Naive B cell (primary cell): ENCODE data around the gene HAPSTR1. TPM values are rescaled to one million over a fixed set of nuclear protein-coding genes. Genes with fewer than 3 reads are reported as not detected.

ENCODE experiments used
- ATAC-seq, 2 donors: fragments of 150-1000 bp; cut with Tn5 transposase; 2 replicates each; pipeline ENCODE4 v1.10.0; 2021; ENCODE audit warnings: low read depth in 2 of 2, mild to moderate bottlenecking in 2 of 2, moderate library complexity in 2 of 2
- DNase-seq: peaks from one replicate; pipeline ENCODE4 v3.0.0; 2022
- H3K27ac Mint-ChIP-seq, 6 donors: one replicate each; pipeline ENCODE4 v1.8.0; 2020 to 2022; ENCODE audit warnings: mild to moderate bottlenecking in 6 of 6, mixed read lengths in 6 of 6, moderate library complexity in 5 of 6, inconsistent platforms in 2 of 6
- H3K27me3 Mint-ChIP-seq, 3 donors: one replicate each; pipeline ENCODE4 v1.8.0; 2021 to 2022; ENCODE audit warnings: mixed read lengths in 3 of 3, mild to moderate bottlenecking in 1 of 3
- H3K36me3 Mint-ChIP-seq, 2 donors: one replicate each; pipeline ENCODE4 v1.8.0; 2020 to 2022; ENCODE audit warnings: mixed read lengths in 2 of 2, inconsistent platforms in 1 of 2, mild to moderate bottlenecking in 1 of 2
- H3K4me1 Mint-ChIP-seq, 3 donors: one replicate each; pipeline ENCODE4 v1.8.0; 2020 to 2022; ENCODE audit warnings: mixed read lengths in 3 of 3, inconsistent platforms in 1 of 3, mild to moderate bottlenecking in 1 of 3, moderate library complexity in 1 of 3
- H3K4me3 Mint-ChIP-seq, 8 donors: one replicate each; pipeline ENCODE4 v1.8.0; 2020 to 2022; ENCODE audit warnings: mild to moderate bottlenecking in 8 of 8, mixed read lengths in 8 of 8, moderate library complexity in 8 of 8, inconsistent platforms in 2 of 8
- H3K9me3 Mint-ChIP-seq, 7 donors: one replicate each; pipeline ENCODE4 v1.8.0; 2020 to 2022; ENCODE audit warnings: mixed read lengths in 7 of 7, mild to moderate bottlenecking in 5 of 7, inconsistent platforms in 2 of 7, moderate library complexity in 1 of 7
- polyA plus RNA-seq, 6 donors: library from polyadenylated mRNA; unstranded; fragments of 300-500 nt; fragmentation: Illumina TruSeq; gene quantifications; one replicate each; pipeline ENCODE4 v1.2.3, GENCODE V29; 2021; ENCODE audit warnings: low read depth in 6 of 6

Gene HAPSTR1
- polyA plus RNA-seq, 6 donors from 2014 or later, result 10.1 to 24.8 (median 14.5) TPM

DNA sequence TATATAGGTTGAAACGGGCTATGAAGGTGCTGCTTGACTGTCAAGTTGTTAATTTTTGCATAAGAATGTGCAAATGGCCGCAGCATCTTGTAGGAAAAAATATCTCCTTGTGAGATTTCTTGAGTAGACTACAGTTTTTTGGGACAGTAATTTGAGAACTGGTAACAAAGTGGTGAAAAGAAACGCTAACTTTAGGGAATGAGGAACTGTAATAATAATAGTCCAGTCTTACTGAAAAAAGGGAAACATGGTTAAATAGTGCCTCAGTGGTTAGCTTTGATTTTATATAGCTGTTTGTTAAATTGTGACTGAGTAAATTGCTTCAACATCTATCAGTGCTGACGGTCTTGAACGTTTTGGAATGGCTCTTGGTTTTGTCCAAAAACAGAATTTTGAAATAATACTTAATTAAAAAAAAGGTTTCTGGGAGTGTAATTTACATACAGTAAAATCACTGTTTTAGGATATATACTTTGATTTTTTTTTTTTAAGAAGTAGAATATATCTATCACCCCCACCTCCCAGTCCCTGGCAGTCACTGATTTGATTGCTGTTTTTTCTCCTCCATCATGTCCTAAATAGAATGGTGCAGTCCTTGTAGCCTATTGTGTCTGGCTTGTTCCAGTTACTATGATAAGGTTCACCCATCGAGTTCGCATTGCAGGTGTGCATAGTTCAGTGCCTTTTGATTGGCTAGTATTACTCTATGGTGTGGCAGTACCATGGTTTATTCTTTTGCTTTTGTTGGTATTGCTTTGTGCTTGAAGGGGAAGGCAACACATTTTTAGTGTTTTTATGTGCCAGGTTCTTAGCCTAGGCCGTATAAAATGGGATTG is 2.8 kb downstream of the HAPSTR1 start:
- no peak for DNase-seq
- H3K27me3 Mint-ChIP-seq, result no peaks in the 10 kb centered on the region
- H3K27ac Mint-ChIP-seq, result peak overlapping the region in 5 of 6 donors; percentile 38 to 99 (median 99)
- H3K4me3 Mint-ChIP-seq, result peak overlapping the region; percentile 93 to 100 (median 98)
- H3K4me1 Mint-ChIP-seq, result peaks cover 50 to 67% (median 63%) of the 10 kb centered on the region in 3 donors
- peaks cover 7 to 8% of the 10 kb centered on the region in 2 donors for H3K36me3 Mint-ChIP-seq
- no peaks in the 10 kb centered on the region for H3K9me3 Mint-ChIP-seq
- ATAC-seq, result no peak

DNA sequence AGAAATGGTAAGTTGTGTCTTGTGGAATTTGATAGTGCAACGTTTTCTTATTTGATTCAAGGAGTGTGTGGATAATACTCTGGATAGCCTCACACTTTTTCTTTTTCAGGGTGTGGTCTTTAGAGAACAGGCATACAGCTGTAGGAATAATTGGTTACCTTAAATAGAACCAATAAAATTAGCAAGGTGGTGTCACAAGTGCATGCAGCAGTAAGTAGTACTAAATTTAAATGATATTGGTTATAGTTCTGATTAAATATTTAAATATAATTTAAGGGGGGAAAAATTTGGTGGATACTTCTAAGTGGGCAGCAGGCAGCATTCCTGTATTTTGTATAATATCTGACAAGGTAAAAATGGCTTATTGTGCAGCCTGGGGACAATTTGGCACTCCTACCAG is 3.7 kb downstream of the HAPSTR1 start:
- no peak for DNase-seq
- peaks cover 7 to 8% of the 10 kb centered on the region in 2 donors for H3K36me3 Mint-ChIP-seq
- H3K4me1 Mint-ChIP-seq, result peaks cover 53 to 71% (median 66%) of the 10 kb centered on the region in 3 donors
- no peaks in the 10 kb centered on the region for H3K9me3 Mint-ChIP-seq
- peak overlapping the region in 1 of 6 donors; percentile 97 for H3K27ac Mint-ChIP-seq
- H3K4me3 Mint-ChIP-seq, result peak overlapping the region in 6 of 8 donors; percentile 43 to 100 (median 96)
- ATAC-seq, result no peak
- no peaks in the 10 kb centered on the region for H3K27me3 Mint-ChIP-seq

DNA sequence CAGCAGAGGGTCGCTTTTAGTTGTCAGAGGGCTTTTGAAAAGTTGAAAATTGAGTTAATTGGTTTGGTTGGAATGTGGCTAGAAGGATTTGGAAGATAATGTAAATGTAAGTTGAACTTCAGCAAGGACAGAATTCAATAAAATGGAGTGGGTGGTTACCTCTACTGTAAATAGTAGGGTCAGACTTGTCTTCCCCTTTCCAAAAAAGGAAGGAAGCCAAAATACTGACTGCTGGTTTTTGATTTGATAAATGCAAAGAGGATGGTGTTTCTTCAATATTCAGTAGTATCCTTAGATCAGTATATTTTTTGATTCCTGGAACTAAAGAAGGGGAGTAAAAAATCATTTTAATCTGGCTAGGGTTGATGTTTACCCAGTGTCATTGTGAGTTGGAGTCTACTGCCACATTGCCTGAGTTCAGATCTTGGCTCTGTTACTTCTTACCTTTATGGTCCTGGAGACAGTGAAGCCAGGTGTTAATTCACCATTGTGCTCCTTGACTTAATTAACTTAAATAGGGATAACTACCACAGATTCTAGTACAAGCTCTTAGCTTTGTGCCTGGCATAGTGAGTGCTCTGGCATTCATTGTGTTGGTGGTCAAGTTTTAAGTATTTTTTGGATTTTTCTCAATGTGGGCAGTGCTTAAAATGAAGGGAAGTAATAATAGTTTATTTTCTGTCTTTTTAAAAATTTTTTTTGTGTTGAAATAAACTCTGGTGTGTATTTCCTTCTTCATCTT is 4.4 kb downstream of the HAPSTR1 start:
- no peak for DNase-seq
- no peaks in the 10 kb centered on the region for H3K9me3 Mint-ChIP-seq
- H3K4me1 Mint-ChIP-seq, result peaks cover 58 to 77% (median 73%) of the 10 kb centered on the region in 3 donors
- H3K36me3 Mint-ChIP-seq, result peaks cover 7 to 8% of the 10 kb centered on the region in 2 donors
- H3K27ac Mint-ChIP-seq, result peak overlapping the region in 5 of 6 donors; percentile 22 to 90 (median 67)
- no peaks in the 10 kb centered on the region for H3K27me3 Mint-ChIP-seq
- no peak for ATAC-seq
- peak overlapping the region; percentile 37 to 100 (median 86) for H3K4me3 Mint-ChIP-seq

DNA sequence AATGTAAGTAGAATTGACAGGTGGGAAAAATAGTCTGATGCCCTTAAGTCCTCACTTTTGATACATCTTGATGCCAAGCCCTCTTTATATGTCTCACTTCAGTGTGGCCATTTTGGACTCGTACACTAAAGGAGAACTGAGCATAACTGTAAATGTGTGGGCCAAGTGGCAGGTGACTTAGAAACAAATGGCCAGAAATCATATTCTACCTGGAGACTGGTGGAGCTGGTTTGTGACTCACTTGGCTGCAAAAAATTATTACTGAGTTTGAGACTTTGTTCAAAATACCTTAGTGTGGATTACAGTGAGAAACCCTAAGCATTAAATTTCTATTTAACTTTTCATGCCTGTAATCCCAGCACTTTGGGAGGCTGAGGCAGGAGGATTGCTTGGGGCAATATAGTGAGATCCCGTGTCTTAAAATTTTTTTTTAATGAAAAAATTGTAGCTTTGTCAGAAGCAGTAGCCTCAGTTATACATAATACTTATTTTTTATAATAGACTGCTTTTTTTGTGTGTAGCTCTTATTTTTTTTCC is 5.0 kb downstream of the HAPSTR1 start:
- ATAC-seq (no peak), DNase-seq (no peak)
- H3K27me3 Mint-ChIP-seq, result no peaks in the 10 kb centered on the region
- peaks cover 7 to 8% of the 10 kb centered on the region in 2 donors for H3K36me3 Mint-ChIP-seq
- H3K27ac Mint-ChIP-seq, result peak overlapping the region in 4 of 6 donors; percentile 38 to 80 (median 48)
- H3K4me1 Mint-ChIP-seq, result peaks cover 61 to 84% (median 79%) of the 10 kb centered on the region in 3 donors
- no peaks in the 10 kb centered on the region for H3K9me3 Mint-ChIP-seq
- peak overlapping the region in 6 of 8 donors; percentile 5 to 100 (median 80) for H3K4me3 Mint-ChIP-seq

DNA sequence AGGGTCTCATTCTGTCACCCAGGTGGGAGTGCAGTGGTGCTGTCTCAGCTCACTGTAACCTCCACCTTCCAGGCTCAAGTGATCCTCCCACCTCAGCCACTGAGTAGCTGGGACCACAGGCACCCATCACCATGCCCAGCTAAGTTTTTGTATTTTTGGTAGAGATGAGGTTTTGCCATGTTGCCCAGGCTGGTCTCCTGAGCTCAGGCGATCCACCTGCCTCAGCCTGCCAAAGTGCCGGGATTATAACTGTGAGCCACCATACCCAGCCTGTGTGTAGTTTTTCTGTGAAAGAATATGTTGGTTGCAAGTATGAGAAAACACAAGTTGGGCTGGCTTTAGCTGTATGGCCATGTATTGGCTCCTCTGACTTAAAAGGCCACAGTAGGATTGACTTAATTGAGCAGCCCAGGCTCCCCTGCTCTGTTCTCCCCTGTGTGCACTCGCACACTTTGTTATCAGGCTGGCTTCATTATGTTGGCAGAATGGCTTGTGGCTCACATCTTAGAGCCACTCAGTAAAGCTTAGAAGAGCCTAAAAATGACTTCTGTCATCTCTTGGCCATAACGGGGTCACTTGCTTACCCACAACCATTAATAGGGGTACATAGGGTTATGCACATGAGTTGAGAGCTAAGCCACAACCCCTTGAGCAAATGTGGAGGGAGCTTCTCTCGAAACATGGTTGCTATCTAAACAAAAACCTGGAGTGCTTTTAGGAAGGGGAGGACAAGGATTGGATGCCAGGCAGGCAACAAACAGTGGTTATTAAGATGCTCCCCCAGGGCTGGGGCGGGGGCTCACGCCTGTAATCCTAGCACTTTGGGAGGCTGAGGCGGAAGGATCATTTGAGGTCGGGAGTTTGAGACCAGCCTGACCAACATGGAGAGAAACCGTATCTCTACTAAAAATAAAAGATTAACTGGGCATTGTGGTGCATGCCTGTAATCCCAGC is 6.1 kb downstream of the HAPSTR1 start:
- H3K36me3 Mint-ChIP-seq, result peaks cover 6 to 7% of the 10 kb centered on the region in 2 donors

DNA sequence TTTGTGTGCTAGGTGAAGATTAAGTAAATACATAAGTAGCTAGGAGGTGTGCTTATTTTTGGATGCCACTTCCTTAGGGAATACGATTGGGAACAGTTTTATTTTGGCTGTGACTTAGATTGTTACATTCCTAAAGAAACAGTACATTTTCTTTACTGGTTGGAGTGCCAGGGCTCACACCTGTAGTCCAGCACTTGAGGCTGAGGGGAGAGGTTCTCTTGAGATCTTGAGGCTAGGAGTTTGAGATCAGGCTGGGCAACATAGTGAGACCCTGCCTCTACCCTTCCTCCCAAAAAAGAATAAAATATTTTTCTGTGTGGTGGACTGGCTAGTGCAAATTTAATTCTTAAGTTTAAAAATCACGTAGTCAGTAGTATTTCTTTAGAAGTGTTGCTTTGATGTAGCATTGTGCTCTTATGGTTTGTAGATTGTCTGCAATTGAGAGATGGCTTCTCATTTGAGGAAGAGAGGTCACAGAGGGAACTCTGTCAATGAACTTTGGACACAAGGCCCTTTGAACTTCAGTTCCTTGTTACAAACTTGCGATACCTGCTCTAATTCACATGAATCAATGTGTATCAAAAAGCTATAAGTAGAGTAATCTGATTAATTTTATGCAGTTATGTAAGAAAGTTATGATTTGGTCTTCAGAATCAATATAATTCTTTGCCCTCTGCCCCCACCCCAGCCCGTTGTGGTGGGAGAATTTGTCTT is 7.1 kb downstream of the HAPSTR1 start:
- DNase-seq (no peak), ATAC-seq (no peak)
- H3K36me3 Mint-ChIP-seq, result peaks cover 4 to 11% of the 10 kb centered on the region in 2 donors

More for the DNA sequence above, 6.1 kb downstream of the HAPSTR1 start:
- Mint-ChIP-seq H3K4me1 (peaks cover 67 to 95% (median 89%) of the 10 kb centered on the region in 3 donors), H3K9me3 (no peaks in the 10 kb centered on the region), H3K27ac (peak overlapping the region; percentile 44 to 91 (median 83)), H3K27me3 (no peaks in the 10 kb centered on the region), H3K4me3 (peak overlapping the region in 4 of 8 donors; percentile 53 to 79 (median 70))
- DNase-seq (no peak), ATAC-seq (no peak)

DNA sequence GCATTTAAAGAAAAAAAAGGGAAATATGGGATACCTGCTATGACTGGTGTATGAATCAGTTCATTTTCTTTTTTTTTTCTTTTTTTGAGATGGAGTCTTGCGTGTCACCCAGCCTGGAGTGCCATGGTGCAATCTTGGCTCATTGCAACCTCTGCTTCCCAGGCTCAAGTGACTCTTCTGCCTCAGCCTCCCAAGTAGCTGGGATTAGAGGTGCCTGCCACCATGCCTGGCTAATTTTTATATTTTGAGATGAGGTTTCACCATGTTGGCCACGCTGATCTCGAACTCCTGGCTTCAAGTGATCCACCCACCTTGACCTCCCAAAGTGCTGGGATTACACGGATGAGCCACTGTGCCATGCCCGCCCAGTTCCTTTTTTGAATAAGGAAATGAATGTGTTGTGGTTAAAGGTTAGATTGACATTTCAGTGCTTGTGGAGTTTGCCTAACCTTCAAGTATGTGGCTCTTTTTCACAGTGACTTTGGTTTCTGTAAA is 7.7 kb downstream of the HAPSTR1 start:
- DNase-seq (peak; percentile 35), ATAC-seq (peak; percentile 34 to 39)
- peaks cover 65 to 94% (median 87%) of the 10 kb centered on the region in 3 donors for H3K4me1 Mint-ChIP-seq
- H3K36me3 Mint-ChIP-seq, result peaks cover 9 to 14% of the 10 kb centered on the region in 2 donors
- H3K27me3 Mint-ChIP-seq, result no peaks in the 10 kb centered on the region
- no peaks in the 10 kb centered on the region for H3K9me3 Mint-ChIP-seq
- peak overlapping the region; percentile 37 to 96 (median 88) for H3K27ac Mint-ChIP-seq
- peak overlapping the region; percentile 41 to 86 (median 78) for H3K4me3 Mint-ChIP-seq

More for the DNA sequence above, 7.1 kb downstream of the HAPSTR1 start:
- Mint-ChIP-seq H3K27me3 (no peaks in the 10 kb centered on the region), H3K27ac (peak overlapping the region in 5 of 6 donors; percentile 37 to 96 (median 85)), H3K4me3 (peak overlapping the region in 7 of 8 donors; percentile 16 to 84 (median 67)), H3K9me3 (no peaks in the 10 kb centered on the region), H3K4me1 (peaks cover 66 to 95% (median 87%) of the 10 kb centered on the region in 3 donors)

DNA sequence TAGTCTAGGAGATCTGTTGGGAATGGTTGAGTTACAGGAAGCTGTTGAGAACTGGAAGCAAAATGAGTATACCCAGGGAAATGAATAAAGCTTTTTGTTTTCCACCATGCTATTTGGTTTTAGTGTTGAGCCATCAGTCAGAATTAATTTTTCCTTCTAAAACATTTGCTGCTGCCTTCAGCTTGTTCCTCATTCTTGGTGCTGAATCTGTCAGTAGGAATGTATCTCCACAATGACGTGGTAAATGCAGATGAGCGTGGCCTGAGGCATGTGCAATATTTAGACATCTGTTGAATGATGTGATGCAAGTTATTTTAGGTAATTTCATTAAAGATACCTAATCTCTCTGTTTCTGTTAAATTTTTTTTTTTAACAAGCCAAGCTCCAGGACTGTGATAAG is 10.9 kb downstream of the HAPSTR1 start:
- DNase-seq, result peak; percentile 49
- Mint-ChIP-seq H3K4me3 (peak overlapping the region in 4 of 8 donors; percentile 1 to 67 (median 13)), H3K4me1 (peaks cover 65 to 91% (median 87%) of the 10 kb centered on the region in 3 donors), H3K9me3 (no peaks in the 10 kb centered on the region), H3K27me3 (no peaks in the 10 kb centered on the region), H3K27ac (peak overlapping the region; percentile 5 to 85 (median 68)), H3K36me3 (peaks cover 17 to 25% of the 10 kb centered on the region in 2 donors)
- ATAC-seq, result peak; percentile 48 to 63

- DNase-seq (no peak), ATAC-seq (no peak)
- H3K36me3 Mint-ChIP-seq, result peaks cover 23 to 29% of the 10 kb centered on the region in 2 donors
- peak overlapping the region in 4 of 8 donors; percentile 3 to 63 (median 22) for H3K4me3 Mint-ChIP-seq
- H3K27me3 Mint-ChIP-seq, result no peaks in the 10 kb centered on the region
- H3K4me1 Mint-ChIP-seq, result peaks cover 65 to 90% (median 87%) of the 10 kb centered on the region in 3 donors
- no peaks in the 10 kb centered on the region for H3K9me3 Mint-ChIP-seq
- peak overlapping the region in 4 of 6 donors; percentile 65 to 85 (median 68) for H3K27ac Mint-ChIP-seq
Measured at GRCh38 chr16:9102943-9103342, 11.5 kb downstream of the HAPSTR1 start.

DNA sequence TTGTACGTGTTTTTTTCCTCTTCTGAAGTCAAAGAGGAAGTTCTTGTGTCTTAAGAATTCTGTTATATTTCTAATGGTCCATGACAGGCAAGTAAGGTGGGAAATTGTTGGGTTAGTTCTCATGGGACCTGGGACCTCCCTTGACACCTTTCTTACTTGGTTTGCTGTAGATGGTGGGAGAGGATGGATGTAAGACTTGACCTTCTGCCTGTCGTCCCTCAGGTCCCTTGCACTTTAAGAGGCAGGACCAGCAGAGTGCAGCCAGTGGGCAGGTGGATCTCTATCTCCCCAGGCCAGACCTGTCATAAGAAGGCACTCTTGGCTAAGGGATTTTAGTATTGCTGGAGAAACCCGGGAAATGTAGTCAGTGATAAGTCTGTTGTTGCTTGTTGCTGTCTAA is 12.1 kb downstream of the HAPSTR1 start:
- Mint-ChIP-seq H3K36me3 (peaks cover 23 to 29% of the 10 kb centered on the region in 2 donors), H3K27ac (peak overlapping the region; percentile 16 to 92 (median 74)), H3K9me3 (no peaks in the 10 kb centered on the region), H3K27me3 (no peaks in the 10 kb centered on the region), H3K4me3 (peak overlapping the region; percentile 2 to 76 (median 48)), H3K4me1 (peaks cover 59 to 86% (median 81%) of the 10 kb centered on the region in 3 donors)
- DNase-seq (no peak), ATAC-seq (no peak)

GRCh38 chr16:9105189-9105588 is 13.7 kb downstream of the HAPSTR1 start:
- Mint-ChIP-seq H3K27me3 (no peaks in the 10 kb centered on the region), H3K27ac (peak overlapping the region in 4 of 6 donors; percentile 21 to 74 (median 38)), H3K36me3 (peaks cover 23 to 29% of the 10 kb centered on the region in 2 donors), H3K4me1 (peaks cover 60 to 86% (median 72%) of the 10 kb centered on the region in 3 donors), H3K4me3 (peak overlapping the region in 2 of 8 donors; percentile 1 to 48), H3K9me3 (no peaks in the 10 kb centered on the region)
- DNase-seq, result no peak
- no peak for ATAC-seq
